GM18873 (cell line): ENCODE results near the gene PMFBP1.

Experiments
- ATAC-seq: cut with Tn5 transposase; IDR thresholded peaks from one replicate; pipeline ENCODE4 v1.9.1; 2021; ENCODE audit warnings: mild to moderate bottlenecking, moderate library complexity, moderate number of reproducible peaks; ENCODE audit not compliant: unreplicated experiment, low FRiP score

PMFBP1 gene

DNA sequence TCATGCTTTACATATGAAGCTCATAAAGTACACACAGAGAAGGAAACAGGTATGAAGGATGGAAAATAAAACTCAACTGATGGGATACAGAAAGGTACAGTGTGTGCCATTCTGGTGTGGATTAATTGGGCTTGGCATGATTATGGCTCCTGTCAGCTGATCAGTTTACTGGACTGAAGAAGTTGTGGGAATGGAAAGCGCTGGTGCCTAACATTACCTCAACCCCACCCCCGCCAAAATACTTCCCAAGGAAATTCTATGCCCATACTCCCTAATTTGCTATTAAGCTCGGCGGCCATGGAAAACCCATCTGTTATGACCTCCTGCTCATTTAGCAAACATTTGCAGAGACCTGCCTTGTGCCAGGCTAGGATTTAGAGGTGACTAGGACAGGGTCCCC is 16.6 kb upstream of the PMFBP1 start:
- no peak for ATAC-seq

DNA sequence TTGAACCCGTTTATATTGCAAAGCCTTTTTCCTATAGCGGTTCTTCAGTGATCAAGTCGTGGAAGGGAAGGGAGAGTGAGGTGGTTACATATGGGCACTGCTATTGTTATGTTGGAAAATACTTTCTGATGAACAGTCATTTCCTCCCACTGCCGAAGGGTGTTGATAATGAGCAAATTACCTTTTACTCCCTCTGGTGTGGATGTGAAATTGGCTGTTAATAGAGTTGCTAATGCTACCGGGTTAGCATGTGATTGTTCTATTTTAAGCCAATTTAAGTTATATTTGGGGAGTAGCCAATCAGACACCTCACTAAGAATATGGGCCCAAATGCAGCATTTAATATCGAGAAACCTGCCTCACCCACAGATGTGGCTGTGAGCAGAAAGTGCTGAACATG is 15.6 kb upstream of the PMFBP1 start:
- no peak for ATAC-seq

DNA sequence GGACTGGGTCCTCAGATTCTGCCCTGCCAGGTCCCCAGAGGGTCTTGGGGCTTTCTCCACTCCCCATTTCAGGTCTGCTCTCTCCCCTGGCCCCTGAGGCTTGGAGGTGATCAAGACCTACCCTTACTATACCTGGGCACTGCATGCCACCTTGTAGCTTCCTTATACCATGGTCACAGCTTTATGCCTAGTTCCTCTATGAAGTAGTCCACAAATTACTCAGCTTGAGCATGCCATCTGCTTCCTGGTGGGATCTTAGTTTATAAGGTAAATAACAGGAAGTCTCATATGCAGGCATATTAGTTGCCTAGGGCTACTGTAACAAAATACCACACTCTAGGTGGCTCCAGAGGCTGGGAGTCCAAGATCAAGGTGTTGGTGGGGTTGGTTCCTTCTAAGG is 11.0 kb upstream of the PMFBP1 start:
- no peak for ATAC-seq

DNA sequence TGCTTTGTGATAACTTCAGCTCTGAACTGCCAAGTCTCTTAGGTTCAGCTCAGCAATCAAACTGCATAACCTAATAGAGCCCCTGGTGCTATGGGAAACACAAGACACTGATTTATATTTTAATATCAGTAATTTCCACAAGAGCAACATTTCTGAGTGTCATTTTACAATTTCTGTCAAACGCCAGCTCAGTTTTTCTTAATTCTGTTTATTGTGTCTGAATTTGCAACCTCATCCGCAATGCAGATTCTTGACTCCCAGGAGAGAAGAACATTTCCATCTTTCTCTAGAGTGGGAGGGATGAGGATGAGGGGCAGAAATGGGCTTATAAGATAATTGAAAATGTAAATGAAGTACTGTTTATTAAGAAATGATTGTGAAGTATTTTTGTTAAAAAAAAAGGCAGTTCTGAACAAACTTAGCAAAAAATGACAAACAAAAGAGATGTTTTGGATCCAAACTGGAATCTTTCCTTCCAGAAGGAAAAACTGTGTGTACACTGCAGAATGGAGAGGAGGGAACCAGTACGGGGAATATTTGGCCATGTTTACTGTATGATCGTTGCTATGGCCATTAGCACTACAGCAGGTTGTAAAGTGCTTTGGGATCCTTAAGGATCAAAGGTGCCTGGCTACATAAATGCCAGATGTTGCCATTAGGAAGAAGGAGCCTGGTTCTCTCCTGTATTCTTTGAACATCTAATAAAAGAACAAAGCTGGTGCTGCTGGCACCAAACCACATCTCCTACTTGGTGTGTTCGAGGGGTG is 7.4 kb upstream of the PMFBP1 start:
- no peak for ATAC-seq

DNA sequence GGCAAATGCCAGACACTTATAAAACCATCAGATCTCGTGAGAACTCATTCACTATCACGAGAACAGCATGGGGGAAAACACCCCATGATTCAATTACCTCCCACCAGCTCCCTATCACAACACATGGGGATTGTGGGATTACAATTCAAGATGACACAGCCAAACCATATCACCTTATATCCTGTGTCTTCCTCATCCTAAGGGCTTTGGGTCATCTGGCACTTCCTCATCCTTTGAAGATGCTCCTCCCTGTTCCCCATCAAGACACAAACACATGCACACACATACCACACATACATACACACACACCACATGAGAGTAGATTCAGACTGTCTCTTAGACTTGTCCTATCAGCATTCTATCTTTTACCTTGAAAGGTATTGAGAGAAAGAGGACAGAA is 2.8 kb upstream of the PMFBP1 start:
- no peak for ATAC-seq

DNA sequence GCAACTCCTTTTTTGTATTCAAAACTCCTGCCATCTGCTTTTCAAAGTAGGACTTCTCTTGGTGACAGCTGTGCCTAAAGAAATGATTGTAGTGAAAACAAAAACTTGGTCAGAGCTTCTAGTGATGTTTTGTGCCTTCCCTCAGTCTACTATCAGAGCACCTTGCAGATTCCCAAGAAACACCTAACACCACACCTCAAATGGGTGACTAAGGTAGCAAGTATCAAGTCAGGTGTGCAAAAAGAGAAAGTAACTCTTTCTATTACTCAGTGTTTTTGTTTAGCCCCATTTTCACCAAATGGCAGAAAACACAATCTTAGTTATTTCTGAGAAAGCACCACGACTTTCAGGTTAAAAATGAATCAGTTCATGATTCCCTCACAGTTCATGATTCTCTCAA is 2.0 kb upstream of the PMFBP1 start:
- no peak for ATAC-seq

DNA sequence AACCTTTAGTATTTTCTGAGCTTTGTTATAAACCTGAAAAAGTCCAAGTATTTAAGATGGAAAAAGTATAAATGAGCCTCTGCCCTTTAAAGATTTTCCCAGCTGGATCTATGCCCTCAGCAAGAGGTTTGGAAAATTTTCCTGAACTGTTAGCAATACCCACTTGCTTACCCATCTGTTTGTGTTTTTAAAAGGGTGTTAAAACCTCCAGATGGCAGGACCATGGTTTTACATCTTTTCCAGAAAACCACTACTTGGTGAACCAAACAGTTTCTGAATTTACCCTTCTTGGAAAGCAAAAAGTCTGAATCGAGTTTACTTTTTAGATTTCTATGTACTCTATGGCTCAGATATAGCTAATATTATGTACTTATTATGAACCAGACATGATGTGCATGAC is 719 bp downstream of the PMFBP1 start:
- no peak for ATAC-seq

DNA sequence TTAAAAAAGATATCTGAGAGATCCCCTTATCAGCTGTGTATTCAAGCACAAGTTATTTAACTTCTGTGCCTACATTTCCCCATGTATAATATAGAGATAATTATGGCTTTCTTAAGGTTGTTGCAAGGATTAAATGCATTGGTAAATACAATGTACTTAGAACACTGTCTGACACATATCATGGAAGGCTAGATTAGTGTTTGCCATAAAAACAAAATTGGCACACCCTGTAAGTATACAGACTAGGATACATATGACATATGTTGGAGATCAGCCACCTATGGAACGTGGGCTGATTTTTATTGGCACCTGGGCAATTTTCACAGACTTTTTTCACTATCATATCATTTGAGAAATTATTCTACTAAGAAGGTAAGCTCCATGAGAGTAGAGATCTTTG is 2.2 kb downstream of the PMFBP1 start:
- ATAC-seq, result no peak

DNA sequence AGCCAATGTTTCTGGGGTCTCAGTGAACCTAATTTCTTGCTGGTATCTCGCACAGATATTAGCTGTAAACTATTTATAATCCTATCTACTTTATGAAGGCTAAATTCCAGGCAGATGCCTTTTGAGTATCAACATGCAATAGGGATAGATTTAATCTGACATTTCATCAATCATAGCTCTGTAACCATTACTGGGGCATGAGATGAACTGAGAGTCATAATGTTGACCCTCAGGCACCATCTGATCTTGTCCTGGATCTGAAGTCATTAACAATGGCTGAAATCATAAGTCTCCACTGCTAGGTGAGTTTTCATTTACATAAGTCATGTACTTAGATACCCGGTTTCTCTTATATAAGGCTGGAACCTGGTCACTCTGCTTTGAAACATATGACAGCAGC is 3.6 kb downstream of the PMFBP1 start:
- ATAC-seq, result no peak

DNA sequence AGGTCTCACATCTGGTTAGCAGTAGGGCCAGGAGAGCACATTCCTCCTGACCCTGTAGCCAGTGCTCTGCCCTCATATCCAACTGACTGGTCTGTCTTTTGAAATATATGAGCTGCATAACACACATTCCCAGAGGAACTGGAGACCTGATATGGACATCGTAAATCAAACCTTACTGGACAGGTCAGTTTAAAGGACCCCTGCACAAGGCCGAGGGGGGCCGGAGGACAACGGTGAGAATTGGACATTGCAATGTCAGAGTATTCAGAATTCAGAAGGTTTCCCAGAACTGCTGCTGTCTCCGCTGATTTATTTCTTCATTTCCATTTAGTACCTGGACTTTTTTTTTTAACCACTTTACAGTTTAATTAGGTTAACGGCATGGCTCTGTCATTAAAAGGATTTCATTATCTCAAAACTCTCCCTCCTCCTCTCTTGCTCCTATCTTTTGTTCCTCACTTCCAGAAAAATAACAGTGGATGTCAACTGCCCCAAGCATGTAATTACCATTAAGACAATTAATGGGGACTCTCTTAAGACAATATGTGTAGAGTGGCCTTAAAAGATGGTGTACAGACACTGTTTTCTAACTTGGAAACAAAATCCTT is 4.9 kb downstream of the PMFBP1 start:
- ATAC-seq, result no peak

DNA sequence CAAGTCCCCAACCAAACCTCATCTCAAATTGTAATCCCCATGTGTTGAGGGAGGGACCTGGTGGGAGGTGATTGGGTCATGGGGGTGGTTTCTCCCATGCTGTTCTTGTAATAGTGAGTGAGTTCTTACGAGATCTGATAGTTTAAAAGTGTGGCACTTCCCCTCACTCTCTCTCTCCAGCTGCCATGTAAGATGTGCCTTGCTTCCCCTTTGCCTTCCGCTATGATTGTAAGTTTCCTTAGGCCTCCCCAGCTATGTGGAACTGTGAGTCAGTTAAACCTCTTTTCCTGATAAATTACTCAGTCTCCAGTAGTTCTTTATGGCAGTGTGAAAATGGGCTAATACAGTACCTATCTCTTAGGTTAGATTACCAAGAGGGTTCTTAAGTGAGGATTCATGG is 5.8 kb downstream of the PMFBP1 start:
- ATAC-seq, result no peak

DNA sequence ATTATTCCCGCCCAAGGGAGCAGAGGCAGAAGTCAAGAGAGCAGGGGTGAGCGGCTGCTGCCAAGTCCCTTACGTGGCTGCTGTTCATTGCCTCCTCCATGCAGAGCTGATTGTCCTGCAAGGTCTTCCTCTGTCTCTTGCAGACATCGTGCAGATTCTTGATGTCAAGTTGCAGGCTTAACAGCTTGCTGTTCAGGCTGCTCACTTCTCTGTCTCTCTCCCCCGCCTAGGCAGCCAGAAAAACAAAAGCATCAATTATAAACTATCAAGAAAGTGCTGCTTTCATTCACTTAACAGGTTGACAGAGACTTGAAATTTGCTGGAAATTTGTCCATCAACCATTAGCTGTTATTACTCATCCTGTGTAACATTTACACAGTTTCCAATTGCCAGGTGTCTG is 7.3 kb downstream of the PMFBP1 start:
- no peak for ATAC-seq

DNA sequence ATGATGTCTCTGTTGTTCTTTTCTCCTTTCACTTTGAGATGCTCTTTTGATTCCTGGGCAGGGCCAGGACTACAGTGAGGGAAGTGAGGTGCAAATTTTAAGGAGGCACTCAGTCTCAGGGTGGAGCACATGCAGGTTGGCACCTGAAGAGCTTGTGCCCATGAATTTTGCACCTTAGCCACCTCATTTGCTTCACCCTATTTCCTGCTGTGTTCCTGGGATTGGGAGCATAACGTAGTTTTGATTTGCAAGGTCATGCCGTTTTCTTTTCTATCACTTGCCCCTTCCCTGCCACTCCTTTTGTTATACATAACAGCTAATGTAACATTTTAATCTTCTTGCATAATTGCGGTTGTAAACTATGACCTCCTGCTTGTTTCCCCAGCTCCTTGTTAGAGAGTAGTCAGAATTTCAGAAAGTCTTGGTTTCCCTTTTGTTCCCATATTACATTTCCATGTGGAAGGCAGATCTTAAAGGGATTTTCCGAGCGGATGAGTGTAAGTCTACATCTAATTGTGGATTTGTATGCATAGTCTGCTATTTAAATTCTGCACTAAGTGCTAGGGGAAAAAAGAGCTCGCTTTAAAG is 9.8 kb downstream of the PMFBP1 start:
- ATAC-seq, result no peak

DNA sequence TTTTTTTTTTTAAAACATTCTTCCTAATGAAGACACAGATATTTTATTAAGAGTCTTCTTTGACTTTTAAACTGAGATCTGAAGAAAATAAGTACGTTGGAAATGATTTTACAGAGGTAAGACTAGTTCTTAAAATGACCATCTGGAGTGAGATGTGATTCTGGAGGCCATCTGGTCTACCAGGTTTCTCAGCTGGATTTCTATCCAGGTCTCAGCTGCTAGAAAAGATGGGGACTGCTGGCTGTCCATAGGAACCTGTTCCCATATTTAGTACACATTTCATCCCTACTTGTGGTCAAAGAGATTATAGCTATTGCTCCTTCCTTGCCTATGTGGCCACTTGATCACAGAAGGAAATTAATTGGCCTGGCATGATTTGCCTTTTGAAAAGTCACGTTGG is 12.2 kb downstream of the PMFBP1 start:
- no peak for ATAC-seq

DNA sequence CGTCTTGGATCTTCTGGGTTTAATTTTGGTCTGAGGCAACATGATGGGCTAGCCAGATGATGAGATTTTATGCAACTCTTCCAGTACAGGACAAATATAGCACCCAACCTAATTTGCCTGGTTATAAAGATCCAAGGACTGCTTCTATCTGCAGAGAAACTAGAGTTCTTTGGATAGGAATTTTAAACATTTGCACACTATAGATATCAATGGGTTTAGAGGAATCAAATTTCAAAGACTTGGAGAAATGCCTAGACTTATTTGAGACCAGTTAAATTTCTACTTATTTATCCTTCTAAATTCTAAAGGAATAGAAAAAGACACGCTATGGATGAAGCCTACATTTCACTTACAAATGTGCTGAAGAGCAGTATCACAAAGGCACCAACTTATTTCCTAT is 12.6 kb downstream of the PMFBP1 start:
- no peak for ATAC-seq

DNA sequence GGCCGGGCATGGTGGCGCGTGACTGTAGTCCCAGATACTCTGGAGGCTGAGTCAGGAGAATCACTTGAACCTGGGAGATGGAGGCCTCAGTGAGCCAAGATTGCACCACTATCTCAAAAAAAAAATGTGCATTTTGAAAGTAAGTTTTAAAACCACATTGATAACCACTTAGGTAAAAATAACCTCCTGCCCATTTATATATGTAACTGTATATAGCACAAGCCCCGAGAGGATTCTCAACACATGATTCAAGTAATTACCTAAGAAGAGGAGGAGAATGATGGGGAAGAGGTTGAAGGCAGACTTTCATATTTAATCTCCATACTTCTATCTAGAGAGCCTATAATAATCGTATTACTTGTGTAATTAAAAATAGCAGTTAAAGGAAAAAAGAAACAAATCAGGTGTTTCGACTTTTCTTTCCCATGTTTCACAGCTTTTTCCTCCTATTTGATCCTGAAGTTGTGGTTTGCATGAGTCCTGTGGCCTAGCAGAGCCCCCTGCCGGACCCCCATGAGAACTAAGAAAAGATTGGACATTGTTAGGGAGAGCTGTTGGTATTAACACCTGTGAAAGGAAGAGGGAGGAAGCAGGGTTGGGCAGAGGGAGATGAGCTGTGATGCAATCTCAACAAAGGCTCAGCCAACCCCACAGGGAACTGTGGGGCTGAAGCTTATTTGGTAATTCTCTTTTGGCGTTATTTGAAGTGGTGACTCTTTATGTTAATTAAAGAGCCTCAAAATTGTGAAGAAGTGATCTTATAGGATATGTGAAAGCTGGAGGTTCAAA is 22.1 kb downstream of the PMFBP1 start:
- ATAC-seq, result no peak

DNA sequence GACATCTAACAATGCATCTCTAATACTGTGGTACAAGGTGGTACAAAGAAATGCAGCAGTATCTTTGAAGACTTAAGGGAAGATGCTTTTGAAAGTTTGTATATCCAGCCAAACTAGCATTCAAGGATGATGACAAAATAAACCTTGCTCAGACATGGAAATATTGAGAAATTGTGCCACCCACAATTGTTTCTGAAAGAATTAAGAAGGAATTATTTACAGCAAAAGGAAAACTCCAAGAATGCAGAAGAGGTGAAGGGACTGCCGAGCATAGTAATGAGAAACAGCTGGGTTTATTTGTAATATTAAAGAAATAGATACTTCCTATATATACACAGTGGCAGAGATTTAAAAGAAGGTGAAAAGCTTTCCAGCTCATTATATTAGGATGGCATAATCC is 29.5 kb downstream of the PMFBP1 start:
- no peak for ATAC-seq

DNA sequence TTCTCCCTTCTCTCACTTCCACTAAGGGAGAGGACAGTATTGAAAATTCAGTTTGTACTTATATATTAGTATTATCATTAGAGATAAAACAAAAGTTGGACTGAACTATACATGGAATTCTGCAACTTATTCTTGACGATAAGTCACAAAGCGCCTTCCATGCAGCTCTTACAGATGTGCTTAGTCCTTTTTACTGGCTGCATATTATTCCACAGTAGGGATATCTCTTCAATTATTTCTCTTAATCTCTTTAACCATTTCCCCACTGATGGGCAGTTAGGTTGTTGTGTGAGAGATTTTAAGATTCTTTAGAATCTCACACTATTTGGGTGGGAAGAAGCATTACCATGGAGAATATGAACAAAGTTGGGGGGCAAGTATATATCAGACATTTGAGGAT is 32.0 kb downstream of the PMFBP1 start:
- no peak for ATAC-seq

DNA sequence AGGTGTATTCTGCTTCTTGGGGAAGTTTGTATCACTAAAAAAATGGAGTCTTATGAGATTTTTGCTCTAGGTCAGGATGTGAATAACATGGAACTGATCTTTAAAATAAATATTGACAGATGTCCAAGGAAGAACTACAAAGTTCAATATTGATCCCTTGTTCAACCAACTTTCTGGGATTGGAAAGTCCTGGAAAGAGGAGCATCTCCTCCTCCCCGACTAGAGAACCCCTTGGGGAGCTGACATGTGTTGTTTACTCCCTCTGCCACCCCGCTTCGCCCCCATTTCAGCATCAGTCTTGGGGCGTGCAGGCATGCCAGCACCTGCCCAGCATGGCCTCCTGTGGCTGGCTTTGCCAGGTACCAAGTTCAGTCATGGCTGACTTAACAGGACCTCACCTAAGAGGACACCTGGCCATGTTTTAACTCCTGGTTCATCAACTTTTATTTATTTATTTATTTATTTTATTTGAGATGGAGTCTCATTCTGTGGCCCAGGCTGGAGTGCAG is 33.8 kb downstream of the PMFBP1 start:
- ATAC-seq, result no peak

DNA sequence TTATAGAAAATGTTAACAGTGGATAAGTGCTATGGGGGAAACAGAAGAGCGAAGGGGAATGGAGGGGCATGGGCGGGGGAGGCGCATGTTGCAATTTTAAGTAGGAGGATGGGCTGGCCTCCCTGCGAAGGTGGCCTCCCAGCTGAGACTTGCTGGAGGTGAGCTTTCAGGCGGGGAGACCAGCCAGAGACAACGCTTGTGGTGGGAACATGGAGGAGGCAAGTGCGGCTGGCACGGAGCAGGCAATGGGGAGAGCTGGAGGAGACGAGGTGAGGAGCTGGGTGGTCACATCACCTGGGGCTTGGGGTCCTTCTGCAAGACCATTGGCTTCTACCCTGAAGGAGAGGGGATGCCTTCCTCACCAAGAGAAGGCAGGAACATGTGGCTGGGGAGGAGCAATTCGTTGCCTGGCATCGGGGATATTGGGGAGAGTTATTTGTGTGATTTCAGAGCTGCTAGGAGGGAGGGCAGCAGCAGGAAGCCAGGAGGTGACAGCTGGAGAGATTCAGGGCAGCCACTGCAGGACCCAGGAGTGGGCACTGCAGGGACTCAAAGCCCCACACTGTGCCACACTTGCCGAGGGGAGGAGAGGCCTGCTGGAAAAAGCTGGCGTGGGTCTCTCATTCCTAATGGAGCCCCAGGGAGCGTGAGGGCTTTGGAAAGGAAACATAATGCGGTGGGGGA is 34.4 kb downstream of the PMFBP1 start:
- ATAC-seq, result no peak

DNA sequence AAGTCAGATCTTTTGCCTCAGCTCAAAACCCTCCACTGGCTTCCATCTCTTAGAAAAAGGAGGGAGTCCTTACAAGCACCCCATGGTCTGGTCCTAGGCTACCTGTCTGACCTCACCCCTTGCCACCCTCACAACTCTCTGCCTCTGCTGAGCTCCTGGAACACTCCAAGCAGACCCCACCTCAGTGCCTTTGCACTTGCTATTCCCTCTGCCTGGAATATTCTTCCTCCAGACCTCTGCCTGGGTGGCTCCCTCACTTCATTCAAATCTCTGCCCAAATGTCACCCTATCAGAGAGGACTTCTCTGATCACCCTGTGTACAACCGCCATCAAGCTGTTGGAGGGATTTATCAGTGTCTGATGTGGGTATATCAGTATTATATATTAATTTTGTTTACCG is 37.4 kb downstream of the PMFBP1 start:
- ATAC-seq, result no peak
